ENCODE measurements around the gene WWTR1.

Gene WWTR1

DNA sequence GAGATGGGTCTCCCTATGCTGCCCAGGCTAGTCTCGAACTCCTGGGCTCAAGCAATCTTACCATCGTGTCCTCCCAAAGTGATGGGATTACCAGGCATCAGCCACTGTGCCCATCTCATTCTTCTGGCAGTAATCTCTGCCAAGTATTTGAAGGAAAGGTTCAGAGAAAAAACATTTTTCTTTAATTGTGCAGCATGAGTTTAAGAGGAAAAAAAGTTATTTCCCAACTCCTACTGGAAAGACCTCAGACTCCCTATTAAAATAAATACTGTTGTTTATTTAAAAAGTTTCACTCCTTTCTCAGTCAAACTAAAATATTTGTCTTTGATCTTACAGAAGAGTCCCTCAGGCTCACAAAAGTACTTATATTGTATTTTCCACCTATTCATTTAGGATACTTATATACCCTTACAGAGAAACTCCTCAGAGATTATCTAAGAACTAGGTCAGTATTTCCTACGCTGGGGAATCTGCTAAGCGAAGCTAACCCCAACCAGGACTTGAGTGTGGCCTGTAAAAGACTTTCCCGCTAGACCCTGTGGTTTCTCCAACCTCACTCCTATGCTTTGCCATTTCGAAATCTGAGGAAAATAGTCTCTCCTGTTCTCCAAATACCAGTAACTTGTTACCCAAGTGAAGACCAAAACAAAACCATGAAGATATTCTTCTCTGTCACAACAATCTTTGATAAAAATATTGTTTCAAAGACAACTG, 28.7 kb downstream of the WWTR1 start:
- Histone ChIP-seq H3K27ac (ENCODE audit: low read depth, low read length, poor library complexity, severe bottlenecking) (no peak overlapping the region), H3K9me3 (ENCODE audit: low read length) (no peaks in the 10 kb centered on the region), H3K4me2 (ENCODE audit: low read length) (no peak overlapping the region), H3K9me2 (ENCODE audit: low read depth, low read length) (no peaks in the 10 kb centered on the region), H3K9ac (ENCODE audit: low read length) (no peak overlapping the region), H4K20me1 (ENCODE audit: insufficient read depth, low read length) (no peaks in the 10 kb centered on the region), H3K4me3 (ENCODE audit: low read depth, low read length, poor library complexity, severe bottlenecking) (no peak overlapping the region), H2AFZ (ENCODE audit: low read length) (no peak overlapping the region), H3K27me3 (ENCODE audit: insufficient read depth, low read length) (no peaks in the 10 kb centered on the region), H3K36me3 (ENCODE audit: insufficient read depth, low read length) (no peaks in the 10 kb centered on the region), H3K79me2 (ENCODE audit: insufficient read depth, low read length) (no peaks in the 10 kb centered on the region), H3K4me1 (ENCODE audit: insufficient read depth, low read length, severe bottlenecking) (no peaks in the 10 kb centered on the region), H3F3A (ENCODE audit: insufficient read depth, low read length) (no peaks in the 10 kb centered on the region)
- TF ChIP-seq CTCF (IDR thresholded peaks at IDR 0.05; ENCODE audit: low read length), result no peak
- no peak for TF ChIP-seq EZH2 (IDR thresholded peaks at IDR 0.05; ENCODE audit: borderline replicate concordance, low read length)

GRCh38 chr3:149626671-149627070, 31.2 kb downstream of the WWTR1 start:
- no peaks in the 10 kb centered on the region for H4K20me1 ChIP-seq (ENCODE audit: insufficient read depth, low read length)
- no peak overlapping the region for H3K4me2 ChIP-seq (ENCODE audit: low read length)
- H2AFZ ChIP-seq (ENCODE audit: low read length), result no peak overlapping the region
- H3K9ac ChIP-seq (ENCODE audit: low read length), result no peak overlapping the region
- no peaks in the 10 kb centered on the region for H3K79me2 ChIP-seq (ENCODE audit: insufficient read depth, low read length)
- TF ChIP-seq EZH2 (IDR thresholded peaks at IDR 0.05; ENCODE audit: borderline replicate concordance, low read length) (no peak), CTCF (IDR thresholded peaks at IDR 0.05; ENCODE audit: low read length) (no peak)
- no peak overlapping the region for H3K4me3 ChIP-seq (ENCODE audit: low read depth, low read length, poor library complexity, severe bottlenecking)
- no peak overlapping the region for H3K27ac ChIP-seq (ENCODE audit: low read depth, low read length, poor library complexity, severe bottlenecking)
- H3K9me3 ChIP-seq (ENCODE audit: low read length), result no peaks in the 10 kb centered on the region
- H3K27me3 ChIP-seq (ENCODE audit: insufficient read depth, low read length), result no peaks in the 10 kb centered on the region
- H3F3A ChIP-seq (ENCODE audit: insufficient read depth, low read length), result no peaks in the 10 kb centered on the region
- no peaks in the 10 kb centered on the region for H3K9me2 ChIP-seq (ENCODE audit: low read depth, low read length)
- H3K36me3 ChIP-seq (ENCODE audit: insufficient read depth, low read length), result no peaks in the 10 kb centered on the region
- no peaks in the 10 kb centered on the region for H3K4me1 ChIP-seq (ENCODE audit: insufficient read depth, low read length, severe bottlenecking)

- no peaks in the 10 kb centered on the region for H3K79me2 ChIP-seq (ENCODE audit: insufficient read depth, low read length)
- H3K9ac ChIP-seq (ENCODE audit: low read length), result no peak overlapping the region
- no peak overlapping the region for H3K4me3 ChIP-seq (ENCODE audit: low read depth, low read length, poor library complexity, severe bottlenecking)
- H3F3A ChIP-seq (ENCODE audit: insufficient read depth, low read length), result no peaks in the 10 kb centered on the region
- no peak for TF ChIP-seq EZH2 (IDR thresholded peaks at IDR 0.05; ENCODE audit: borderline replicate concordance, low read length)
- no peak for TF ChIP-seq CTCF (IDR thresholded peaks at IDR 0.05; ENCODE audit: low read length)
- H2AFZ ChIP-seq (ENCODE audit: low read length), result no peak overlapping the region
- H3K27me3 ChIP-seq (ENCODE audit: insufficient read depth, low read length), result no peaks in the 10 kb centered on the region
- H3K27ac ChIP-seq (ENCODE audit: low read depth, low read length, poor library complexity, severe bottlenecking), result no peak overlapping the region
- H3K4me1 ChIP-seq (ENCODE audit: insufficient read depth, low read length, severe bottlenecking), result no peaks in the 10 kb centered on the region
- H4K20me1 ChIP-seq (ENCODE audit: insufficient read depth, low read length), result no peaks in the 10 kb centered on the region
- no peaks in the 10 kb centered on the region for H3K9me3 ChIP-seq (ENCODE audit: low read length)
- no peaks in the 10 kb centered on the region for H3K9me2 ChIP-seq (ENCODE audit: low read depth, low read length)
- H3K4me2 ChIP-seq (ENCODE audit: low read length), result no peak overlapping the region
- H3K36me3 ChIP-seq (ENCODE audit: insufficient read depth, low read length), result no peaks in the 10 kb centered on the region
Observed at GRCh38 chr3:149625795-149626194, 32.0 kb downstream of the WWTR1 start.

Measured in OCI-LY1 (cell line).